ENCODE results near the gene TBX2.

TBX2 gene

GRCh38 chr17:61369751-61370150 is 29.9 kb upstream of the TBX2 start:
- no peak for DNase-seq

GRCh38 chr17:61371179-61371578 is 28.5 kb upstream of the TBX2 start:
- no peak for DNase-seq

- DNase-seq = no peak
Measured at GRCh38 chr17:61371606-61372005, 28.0 kb upstream of the TBX2 start.

GRCh38 chr17:61372436-61372835 is 27.2 kb upstream of the TBX2 start:
- no peak for DNase-seq

GRCh38 chr17:61376931-61377838 is 22.5 kb upstream of the TBX2 start:
- no peak for DNase-seq

GRCh38 chr17:61378658-61379456 is 20.8 kb upstream of the TBX2 start:
- no peak for DNase-seq

- no peak for DNase-seq
Measured at GRCh38 chr17:61379457-61380216, 20.0 kb upstream of the TBX2 start.

- no peak for DNase-seq
Measured at GRCh38 chr17:61380217-61380835, 19.3 kb upstream of the TBX2 start.

- DNase-seq = no peak
Measured at GRCh38 chr17:61380836-61381525, 18.7 kb upstream of the TBX2 start.

GRCh38 chr17:61381537-61381936 is 18.1 kb upstream of the TBX2 start:
- no peak for DNase-seq

- no peak for DNase-seq
Measured at GRCh38 chr17:61382796-61383688, 16.6 kb upstream of the TBX2 start.

- no peak for DNase-seq
Measured at GRCh38 chr17:61383689-61384201, 15.9 kb upstream of the TBX2 start.

GRCh38 chr17:61384354-61384691 is 15.3 kb upstream of the TBX2 start:
- no peak for DNase-seq

GRCh38 chr17:61384692-61385576 is 14.7 kb upstream of the TBX2 start:
- DNase-seq = no peak

- no peak for DNase-seq
Measured at GRCh38 chr17:61385577-61386236, 13.9 kb upstream of the TBX2 start.

- no peak for DNase-seq
Measured at GRCh38 chr17:61386251-61386650, 13.4 kb upstream of the TBX2 start.

GRCh38 chr17:61387011-61387410 is 12.6 kb upstream of the TBX2 start:
- no peak for DNase-seq

- no peak for DNase-seq
Measured at GRCh38 chr17:61387511-61388305, 11.9 kb upstream of the TBX2 start.

Data from stimulated activated CD4-positive, alpha-beta T cell treated with anti-CD3 and anti-CD28 coated beads, Interleukin-1b, Interleukin-23, amount 100 ng/mL, for 48 hours (primary cell).